Measurements from ENCODE around the gene QPRT. TPM values are rescaled to one million over a fixed set of nuclear protein-coding genes. Genes with fewer than 3 reads are reported as not detected.
A peak's percentile ranks its signal among the peaks of the same experiment; 100 is the strongest.
"Not testable (repeated sequence)": the region's sequence is repeated elsewhere in the genome, so short reads cannot be mapped to it uniquely, and the experiment has no call there.

The QPRT gene
- polyA plus RNA-seq, 1 of the 3 experiments (the other 2 are of a cell fraction), result 12.5 TPM

DNA sequence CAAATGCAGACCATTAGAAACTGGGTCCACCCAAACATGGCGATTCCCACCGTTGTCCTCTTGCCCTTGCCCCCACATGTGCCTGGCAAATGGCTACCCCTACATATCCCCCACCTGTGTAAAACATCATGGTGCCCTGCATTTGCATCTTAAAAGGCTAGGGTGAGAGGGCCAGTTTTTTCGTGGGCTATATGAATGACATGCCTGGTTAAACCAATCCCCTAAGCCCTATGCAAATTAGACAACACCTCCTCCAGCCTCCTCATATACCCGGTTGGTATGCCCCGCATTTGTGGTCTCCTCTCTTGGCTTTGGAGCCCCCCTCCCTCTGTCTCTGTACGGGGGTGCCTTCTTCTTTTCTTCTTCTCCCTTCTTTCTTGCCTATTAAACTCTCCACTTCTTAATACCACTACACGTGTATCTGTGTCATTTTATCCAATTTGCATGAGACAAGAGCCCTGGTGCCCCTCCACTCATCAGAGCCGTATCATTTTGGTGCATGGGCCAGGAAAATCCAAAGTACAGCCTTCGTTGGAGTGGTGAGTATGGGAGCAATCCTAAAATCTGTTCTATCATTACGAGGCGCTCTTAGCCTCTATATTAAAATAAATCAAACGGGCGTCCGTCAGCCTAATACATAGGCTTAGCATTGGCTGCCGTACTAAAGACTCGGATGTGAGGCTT lies 30.1 kb downstream of the QPRT start:
- H3K9ac ChIP-seq, result no peak overlapping the region
- H3K4me3 ChIP-seq (ENCODE audit: low read depth in 2 of 2, low read length in 1 of 2), result no peak overlapping the region
- H3K4me2 ChIP-seq, result no peak overlapping the region
- H3K9me2 ChIP-seq, result no peaks in the 10 kb centered on the region
- no peaks in the 10 kb centered on the region for H3K36me3 ChIP-seq (replicated peaks in 1 of 2; ENCODE audit: control insufficient read depth in 1 of 2, insufficient read depth in 2 of 2, low read length in 1 of 2)
- no peak overlapping the region for H2AFZ ChIP-seq (ENCODE audit: low read depth)
- DNase-seq, result no peak
- ChIA-PET CTCF (interaction anchor here (0.9 to 1.9 kb wide), 3 partner anchors 9 to 18 kb away, joined by 3 to 13 read pairs (median 3); no protein-coding TSS in a partner anchor), POLR2A (interaction anchor here (0.6 kb wide), 1 partner anchor 30 kb away, joined by 3 read pairs; the partner anchor contains the start of gene QPRT)
- WGBS (ENCODE audit: low lambda C conversion rate), result 89% methylated on average over 16 of the region's 16 CpGs
- peaks cover 3% of the 10 kb centered on the region for H3F3A ChIP-seq (replicated peaks; ENCODE audit: insufficient read depth)
- no peaks in the 10 kb centered on the region for H3K27me3 ChIP-seq (ENCODE audit: insufficient read depth)
- H3K27ac ChIP-seq (ENCODE audit: low read depth in 2 of 2, low read length in 1 of 2), result no peak overlapping the region
- no peaks in the 10 kb centered on the region for H3K79me2 ChIP-seq (ENCODE audit: insufficient read depth)
- no peaks in the 10 kb centered on the region for H4K20me1 ChIP-seq (ENCODE audit: insufficient read depth)
- no peaks in the 10 kb centered on the region for H3K9me3 ChIP-seq
- peaks cover 0 to 2% of the 10 kb centered on the region in 2 experiments; a peak in 1 of 4 replicates for H3K4me1 ChIP-seq (ENCODE audit: control insufficient read depth in 1 of 2, insufficient read depth in 2 of 2, low read depth in 1 of 2, low read length in 1 of 2)
- TF ChIP-seq GATA2 (CRISPR knock-in tag; IDR thresholded peaks at IDR 0.05) (no peak), RAD21 (IDR thresholded peaks at IDR 0.05; ENCODE audit: low read length) (no peak), EP300 (IDR thresholded peaks at IDR 0.05; ENCODE audit: borderline replicate concordance in 1 of 2, low read depth in 1 of 2, low read length in 1 of 2) (no peak), TCF12 (IDR thresholded peaks at IDR 0.05) (no peak), POLR2AphosphoS5 (IDR thresholded peaks at IDR 0.05; ENCODE audit: low read depth, low read length) (no peak), MEF2A (IDR thresholded peaks at IDR 0.05; ENCODE audit: borderline replicate concordance, low read depth) (no peak), CHD2 (IDR thresholded peaks at IDR 0.05; ENCODE audit: low read length, partially characterized antibody) (no peak), RXRA (IDR thresholded peaks at IDR 0.05; ENCODE audit: borderline replicate concordance, low read depth) (no peak), TAF1 (IDR thresholded peaks at IDR 0.05; ENCODE audit: borderline replicate concordance, low read depth, low read length) (no peak), SMC3 (IDR thresholded peaks at IDR 0.05; ENCODE audit: low read depth, low read length) (no peak), FOSL2 (IDR thresholded peaks at IDR 0.05; ENCODE audit: borderline replicate concordance, low read depth) (no peak), FOXM1 (IDR thresholded peaks at IDR 0.05; ENCODE audit: low read depth) (no peak), ELF1 (IDR thresholded peaks at IDR 0.05) (no peak), NRF1 (IDR thresholded peaks at IDR 0.05; ENCODE audit: low read depth, low read length) (no peak)
- TF ChIP-seq, protein P1, sequence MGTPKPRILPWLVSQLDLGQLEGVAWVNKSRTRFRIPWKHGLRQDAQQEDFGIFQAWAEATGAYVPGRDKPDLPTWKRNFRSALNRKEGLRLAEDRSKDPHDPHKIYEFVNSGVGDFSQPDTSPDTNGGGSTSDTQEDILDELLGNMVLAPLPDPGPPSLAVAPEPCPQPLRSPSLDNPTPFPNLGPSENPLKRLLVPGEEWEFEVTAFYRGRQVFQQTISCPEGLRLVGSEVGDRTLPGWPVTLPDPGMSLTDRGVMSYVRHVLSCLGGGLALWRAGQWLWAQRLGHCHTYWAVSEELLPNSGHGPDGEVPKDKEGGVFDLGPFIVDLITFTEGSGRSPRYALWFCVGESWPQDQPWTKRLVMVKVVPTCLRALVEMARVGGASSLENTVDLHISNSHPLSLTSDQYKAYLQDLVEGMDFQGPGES (IDR thresholded peaks at IDR 0.05; ENCODE audit: low read depth, low read length), result no peak
- TF ChIP-seq, protein P2, sequence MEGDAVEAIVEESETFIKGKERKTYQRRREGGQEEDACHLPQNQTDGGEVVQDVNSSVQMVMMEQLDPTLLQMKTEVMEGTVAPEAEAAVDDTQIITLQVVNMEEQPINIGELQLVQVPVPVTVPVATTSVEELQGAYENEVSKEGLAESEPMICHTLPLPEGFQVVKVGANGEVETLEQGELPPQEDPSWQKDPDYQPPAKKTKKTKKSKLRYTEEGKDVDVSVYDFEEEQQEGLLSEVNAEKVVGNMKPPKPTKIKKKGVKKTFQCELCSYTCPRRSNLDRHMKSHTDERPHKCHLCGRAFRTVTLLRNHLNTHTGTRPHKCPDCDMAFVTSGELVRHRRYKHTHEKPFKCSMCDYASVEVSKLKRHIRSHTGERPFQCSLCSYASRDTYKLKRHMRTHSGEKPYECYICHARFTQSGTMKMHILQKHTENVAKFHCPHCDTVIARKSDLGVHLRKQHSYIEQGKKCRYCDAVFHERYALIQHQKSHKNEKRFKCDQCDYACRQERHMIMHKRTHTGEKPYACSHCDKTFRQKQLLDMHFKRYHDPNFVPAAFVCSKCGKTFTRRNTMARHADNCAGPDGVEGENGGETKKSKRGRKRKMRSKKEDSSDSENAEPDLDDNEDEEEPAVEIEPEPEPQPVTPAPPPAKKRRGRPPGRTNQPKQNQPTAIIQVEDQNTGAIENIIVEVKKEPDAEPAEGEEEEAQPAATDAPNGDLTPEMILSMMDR (IDR thresholded peaks at IDR 0.05), result no peak
- TF ChIP-seq, protein P3, sequence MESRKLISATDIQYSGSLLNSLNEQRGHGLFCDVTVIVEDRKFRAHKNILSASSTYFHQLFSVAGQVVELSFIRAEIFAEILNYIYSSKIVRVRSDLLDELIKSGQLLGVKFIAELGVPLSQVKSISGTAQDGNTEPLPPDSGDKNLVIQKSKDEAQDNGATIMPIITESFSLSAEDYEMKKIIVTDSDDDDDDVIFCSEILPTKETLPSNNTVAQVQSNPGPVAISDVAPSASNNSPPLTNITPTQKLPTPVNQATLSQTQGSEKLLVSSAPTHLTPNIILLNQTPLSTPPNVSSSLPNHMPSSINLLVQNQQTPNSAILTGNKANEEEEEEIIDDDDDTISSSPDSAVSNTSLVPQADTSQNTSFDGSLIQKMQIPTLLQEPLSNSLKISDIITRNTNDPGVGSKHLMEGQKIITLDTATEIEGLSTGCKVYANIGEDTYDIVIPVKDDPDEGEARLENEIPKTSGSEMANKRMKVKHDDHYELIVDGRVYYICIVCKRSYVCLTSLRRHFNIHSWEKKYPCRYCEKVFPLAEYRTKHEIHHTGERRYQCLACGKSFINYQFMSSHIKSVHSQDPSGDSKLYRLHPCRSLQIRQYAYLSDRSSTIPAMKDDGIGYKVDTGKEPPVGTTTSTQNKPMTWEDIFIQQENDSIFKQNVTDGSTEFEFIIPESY (IDR thresholded peaks at IDR 0.05; ENCODE audit: borderline replicate concordance, low read depth), result no peak
- TF ChIP-seq, protein P4, sequence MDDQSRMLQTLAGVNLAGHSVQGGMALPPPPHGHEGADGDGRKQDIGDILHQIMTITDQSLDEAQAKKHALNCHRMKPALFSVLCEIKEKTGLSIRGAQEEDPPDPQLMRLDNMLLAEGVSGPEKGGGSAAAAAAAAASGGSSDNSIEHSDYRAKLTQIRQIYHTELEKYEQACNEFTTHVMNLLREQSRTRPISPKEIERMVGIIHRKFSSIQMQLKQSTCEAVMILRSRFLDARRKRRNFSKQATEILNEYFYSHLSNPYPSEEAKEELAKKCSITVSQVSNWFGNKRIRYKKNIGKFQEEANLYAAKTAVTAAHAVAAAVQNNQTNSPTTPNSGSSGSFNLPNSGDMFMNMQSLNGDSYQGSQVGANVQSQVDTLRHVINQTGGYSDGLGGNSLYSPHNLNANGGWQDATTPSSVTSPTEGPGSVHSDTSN (IDR thresholded peaks at IDR 0.05), result no peak
- TF ChIP-seq, protein P5, sequence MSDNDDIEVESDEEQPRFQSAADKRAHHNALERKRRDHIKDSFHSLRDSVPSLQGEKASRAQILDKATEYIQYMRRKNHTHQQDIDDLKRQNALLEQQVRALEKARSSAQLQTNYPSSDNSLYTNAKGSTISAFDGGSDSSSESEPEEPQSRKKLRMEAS (IDR thresholded peaks at IDR 0.05; ENCODE audit: low read depth), result no peak
- TF ChIP-seq, protein P6, sequence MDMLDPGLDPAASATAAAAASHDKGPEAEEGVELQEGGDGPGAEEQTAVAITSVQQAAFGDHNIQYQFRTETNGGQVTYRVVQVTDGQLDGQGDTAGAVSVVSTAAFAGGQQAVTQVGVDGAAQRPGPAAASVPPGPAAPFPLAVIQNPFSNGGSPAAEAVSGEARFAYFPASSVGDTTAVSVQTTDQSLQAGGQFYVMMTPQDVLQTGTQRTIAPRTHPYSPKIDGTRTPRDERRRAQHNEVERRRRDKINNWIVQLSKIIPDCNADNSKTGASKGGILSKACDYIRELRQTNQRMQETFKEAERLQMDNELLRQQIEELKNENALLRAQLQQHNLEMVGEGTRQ (IDR thresholded peaks at IDR 0.05; ENCODE audit: borderline replicate concordance, low read depth, low read length), result no peak

DNA sequence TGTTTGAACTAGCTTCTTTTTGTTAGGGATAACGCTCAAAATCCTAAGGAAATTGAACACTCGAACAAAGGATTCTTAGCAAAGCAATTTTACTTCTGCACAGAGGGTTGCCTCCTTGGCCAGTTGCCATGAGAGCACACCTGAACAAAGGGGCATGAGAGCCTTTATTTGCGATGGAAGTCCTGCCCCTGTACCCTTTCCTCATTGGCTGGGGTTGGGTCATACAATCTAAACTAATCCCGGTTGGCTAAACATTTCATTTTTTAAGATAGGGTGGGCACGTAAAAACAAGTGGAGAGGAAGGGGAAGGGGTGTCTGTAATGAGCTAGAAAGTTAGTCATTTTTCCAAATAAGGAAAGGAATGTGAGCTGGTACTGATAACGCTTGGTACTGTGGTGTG lies 30.7 kb downstream of the QPRT start:
- POLR2A ChIA-PET; H3K27ac ChIP-seq (ENCODE audit: low read depth in 2 of 2, low read length in 1 of 2); H3K4me1 ChIP-seq (ENCODE audit: control insufficient read depth in 1 of 2, insufficient read depth in 2 of 2, low read depth in 1 of 2, low read length in 1 of 2); H3K27me3 ChIP-seq (ENCODE audit: insufficient read depth); H3K79me2 ChIP-seq (ENCODE audit: insufficient read depth); H3K4me2 ChIP-seq; H4K20me1 ChIP-seq (ENCODE audit: insufficient read depth); H3K4me3 ChIP-seq (ENCODE audit: low read depth in 2 of 2, low read length in 1 of 2); H3K9me3 ChIP-seq; H3K9ac ChIP-seq; DNase-seq; H3K9me2 ChIP-seq; H3K36me3 ChIP-seq (replicated peaks in 1 of 2; ENCODE audit: control insufficient read depth in 1 of 2, insufficient read depth in 2 of 2, low read length in 1 of 2); H3F3A ChIP-seq (replicated peaks; ENCODE audit: insufficient read depth): not testable (repeated sequence)
- WGBS (ENCODE audit: low lambda C conversion rate), result 88% methylated on average over 6 of the region's 6 CpGs
- H2AFZ ChIP-seq (ENCODE audit: low read depth), result 0 out of 2 replicates have a peak overlapping the region, but pooled peaks have one; percentile 32
- CTCF ChIA-PET, result interaction anchor here (0.9 to 2.0 kb wide), 4 partner anchors 10 to 68 kb away, joined by 3 to 13 read pairs (median 4); no protein-coding TSS in a partner anchor

Data from SK-N-SH (cell line).